WERI-Rb-1 (cell line): ENCODE measurements around the gene KCTD19.

Experiments
- DNase-seq: peaks from one replicate; pipeline ENCODE4 v3.0.0-alpha.2; 2020
- H3K27ac ChIP-seq: fragments of 250-450 bp; sonication (Bioruptor Pico); 2 replicates; pipeline ENCODE4 v1.5.1; 2020; ENCODE audit warnings: mild to moderate bottlenecking, moderate library complexity
- H3K27me3 ChIP-seq: fragments of 250-450 bp; sonication (Bioruptor Pico); 2 replicates; pipeline ENCODE4 v1.5.1; 2021; ENCODE audit warnings: mild to moderate bottlenecking, low read depth, moderate library complexity; ENCODE audit not compliant: insufficient read depth, severe bottlenecking
- H3K36me3 ChIP-seq: fragments of 250-450 bp; sonication (Bioruptor Pico); 2 replicates; pipeline ENCODE4 v1.5.1; 2020; ENCODE audit warnings: mild to moderate bottlenecking, moderate library complexity
- H3K4me3 ChIP-seq: 2 replicates; pipeline ENCODE4 v1.5.1; 2011; ENCODE audit warnings: low read depth, mild to moderate bottlenecking, control low read depth, low read length
- H3K9me3 ChIP-seq: fragments of 250-450 bp; sonication (Bioruptor Pico); 2 replicates; pipeline ENCODE4 v1.5.1; 2021; ENCODE audit warnings: mild to moderate bottlenecking, moderate library complexity; ENCODE audit not compliant: severe bottlenecking
- TF ChIP-seq, protein P1 (sequence below): IDR thresholded peaks from 2 replicates; pipeline ENCODE4 v1.5.1; 2011; ENCODE audit warnings: low read depth, mild to moderate bottlenecking, control low read depth, inconsistent platforms, low read length

KCTD19 gene

GRCh38 chr16:67333315-67333714 lies 6.8 kb upstream of the KCTD19 start:
- H3K4me3 ChIP-seq = no peak overlapping the region
- H3K27me3 ChIP-seq = no peaks in the 10 kb centered on the region
- no peak for DNase-seq
- H3K36me3 ChIP-seq = no peaks in the 10 kb centered on the region
- TF ChIP-seq, protein P1, sequence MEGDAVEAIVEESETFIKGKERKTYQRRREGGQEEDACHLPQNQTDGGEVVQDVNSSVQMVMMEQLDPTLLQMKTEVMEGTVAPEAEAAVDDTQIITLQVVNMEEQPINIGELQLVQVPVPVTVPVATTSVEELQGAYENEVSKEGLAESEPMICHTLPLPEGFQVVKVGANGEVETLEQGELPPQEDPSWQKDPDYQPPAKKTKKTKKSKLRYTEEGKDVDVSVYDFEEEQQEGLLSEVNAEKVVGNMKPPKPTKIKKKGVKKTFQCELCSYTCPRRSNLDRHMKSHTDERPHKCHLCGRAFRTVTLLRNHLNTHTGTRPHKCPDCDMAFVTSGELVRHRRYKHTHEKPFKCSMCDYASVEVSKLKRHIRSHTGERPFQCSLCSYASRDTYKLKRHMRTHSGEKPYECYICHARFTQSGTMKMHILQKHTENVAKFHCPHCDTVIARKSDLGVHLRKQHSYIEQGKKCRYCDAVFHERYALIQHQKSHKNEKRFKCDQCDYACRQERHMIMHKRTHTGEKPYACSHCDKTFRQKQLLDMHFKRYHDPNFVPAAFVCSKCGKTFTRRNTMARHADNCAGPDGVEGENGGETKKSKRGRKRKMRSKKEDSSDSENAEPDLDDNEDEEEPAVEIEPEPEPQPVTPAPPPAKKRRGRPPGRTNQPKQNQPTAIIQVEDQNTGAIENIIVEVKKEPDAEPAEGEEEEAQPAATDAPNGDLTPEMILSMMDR = no peak
- H3K9me3 ChIP-seq = peaks cover 3% of the 10 kb centered on the region
- H3K27ac ChIP-seq = no peak overlapping the region

GRCh38 chr16:67329901-67330300 lies 3.4 kb upstream of the KCTD19 start:
- peaks cover 2% of the 10 kb centered on the region for H3K9me3 ChIP-seq
- H3K36me3 ChIP-seq = no peaks in the 10 kb centered on the region
- H3K4me3 ChIP-seq = no peak overlapping the region
- no peaks in the 10 kb centered on the region for H3K27me3 ChIP-seq
- TF ChIP-seq, protein P1 = no peak
- DNase-seq = no peak
- no peak overlapping the region for H3K27ac ChIP-seq

GRCh38 chr16:67327743-67328142 lies 1.2 kb upstream of the KCTD19 start:
- Histone ChIP-seq H3K9me3 (no peaks in the 10 kb centered on the region), H3K4me3 (no peak overlapping the region), H3K27ac (no peak overlapping the region), H3K27me3 (no peaks in the 10 kb centered on the region), H3K36me3 (no peaks in the 10 kb centered on the region)
- TF ChIP-seq, protein P1 = no peak
- DNase-seq = no peak

DNA sequence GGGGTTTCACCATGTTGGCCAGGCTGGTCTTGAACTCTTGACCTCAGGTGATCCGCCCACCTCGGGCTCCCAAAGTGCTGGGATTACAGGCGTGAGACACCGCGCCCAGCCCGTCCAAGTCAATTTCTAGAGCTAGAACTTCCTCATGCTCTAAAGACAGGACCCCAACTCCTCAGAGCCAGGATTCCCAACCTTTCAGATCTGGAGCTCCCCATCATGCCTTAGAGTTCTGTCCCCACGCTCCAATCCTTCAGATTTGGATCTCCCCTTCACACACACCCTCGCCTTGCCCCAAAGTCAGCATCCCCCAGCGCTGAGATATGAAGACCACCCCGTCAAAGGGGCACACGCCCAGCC lies 448 bp downstream of the KCTD19 start:
- TF ChIP-seq, protein P1 = no peak
- peak overlapping the region; percentile 32 for H3K4me3 ChIP-seq
- H3K9me3 ChIP-seq = no peaks in the 10 kb centered on the region
- peak overlapping the region; percentile 45; the same call in 1 of the 2 replicates for H3K27ac ChIP-seq
- H3K36me3 ChIP-seq = no peaks in the 10 kb centered on the region
- no peaks in the 10 kb centered on the region for H3K27me3 ChIP-seq
- DNase-seq = no peak

DNA sequence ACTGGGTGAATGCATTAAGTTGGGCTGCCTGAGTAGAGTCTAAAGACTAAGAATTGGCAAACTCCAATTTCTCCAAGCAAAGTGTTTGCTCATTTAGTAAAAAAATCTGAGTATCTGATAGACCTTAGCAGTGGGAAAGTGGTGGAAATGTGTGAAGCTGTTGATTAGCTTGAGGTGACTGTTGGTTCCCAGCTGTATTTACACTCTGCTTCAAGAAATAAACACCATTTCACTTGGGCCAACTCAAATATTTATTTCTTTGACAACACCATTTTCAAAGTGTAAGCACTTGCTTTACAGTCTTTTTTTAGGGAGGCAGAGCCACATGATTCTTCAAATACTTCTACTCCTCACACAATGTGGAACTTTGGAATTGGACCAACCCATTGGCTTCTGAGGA lies 8.7 kb downstream of the KCTD19 start:
- no peak overlapping the region for H3K4me3 ChIP-seq
- DNase-seq = no peak
- TF ChIP-seq, protein P1 = no peak
- H3K27me3 ChIP-seq = no peaks in the 10 kb centered on the region
- no peak overlapping the region for H3K27ac ChIP-seq
- no peaks in the 10 kb centered on the region for H3K9me3 ChIP-seq
- no peaks in the 10 kb centered on the region for H3K36me3 ChIP-seq

- Histone ChIP-seq H3K9me3 (no peaks in the 10 kb centered on the region), H3K4me3 (no peak overlapping the region), H3K27me3 (no peaks in the 10 kb centered on the region), H3K27ac (no peak overlapping the region), H3K36me3 (no peaks in the 10 kb centered on the region)
- TF ChIP-seq, protein P1 = no peak
- DNase-seq = no peak
Measured at GRCh38 chr16:67312719-67313118, 13.8 kb downstream of the KCTD19 start.
